ENCODE results near the gene WNK2. TPM values are rescaled to one million over a fixed set of nuclear protein-coding genes. Genes with fewer than 3 reads are reported as not detected.

The WNK2 gene
- total RNA-seq, 1 donor from 2014 or later, result 0.92 TPM

Other genes starting within 250 kb of the WNK2 start
- 2.1 TPM for gene FGD3, start 236.6 kb upstream of the WNK2 start, total RNA-seq
- gene SUSD3, start 125.4 kb upstream of the WNK2 start, total RNA-seq, result 0.96 TPM
- gene CARD19, start 87.9 kb upstream of the WNK2 start, total RNA-seq, result 19.9 TPM
- 16.9 TPM for gene NINJ1, start 49.9 kb upstream of the WNK2 start, total RNA-seq

All from esophagus mucosa (tissue), 1 donor.